WERI-Rb-1 (cell line): ENCODE results near the gene SOX10.

ENCODE experiments used
- DNase-seq: peaks from one replicate; pipeline ENCODE4 v3.0.0-alpha.2; 2020
- H3K27ac ChIP-seq: fragments of 250-450 bp; sonication (Bioruptor Pico); 2 replicates; pipeline ENCODE4 v1.5.1; 2020; ENCODE audit warnings: mild to moderate bottlenecking, moderate library complexity
- H3K27me3 ChIP-seq: fragments of 250-450 bp; sonication (Bioruptor Pico); 2 replicates; pipeline ENCODE4 v1.5.1; 2021; ENCODE audit warnings: mild to moderate bottlenecking, low read depth, moderate library complexity; ENCODE audit not compliant: insufficient read depth, severe bottlenecking
- H3K36me3 ChIP-seq: fragments of 250-450 bp; sonication (Bioruptor Pico); 2 replicates; pipeline ENCODE4 v1.5.1; 2020; ENCODE audit warnings: mild to moderate bottlenecking, moderate library complexity
- H3K4me3 ChIP-seq: 2 replicates; pipeline ENCODE4 v1.5.1; 2011; ENCODE audit warnings: low read depth, mild to moderate bottlenecking, control low read depth, low read length
- H3K9me3 ChIP-seq: fragments of 250-450 bp; sonication (Bioruptor Pico); 2 replicates; pipeline ENCODE4 v1.5.1; 2021; ENCODE audit warnings: mild to moderate bottlenecking, moderate library complexity; ENCODE audit not compliant: severe bottlenecking
- CTCF ChIP-seq: IDR thresholded peaks from 2 replicates; pipeline ENCODE4 v1.5.1; 2011; ENCODE audit warnings: low read depth, mild to moderate bottlenecking, control low read depth, inconsistent platforms, low read length

SOX10 gene

GRCh38 chr22:37983860-37984791 is at the start of gene SOX10:
SOX10 (minus strand) TSS chr22:37984555; CDS start chr22:37983784, 771 bp downstream.
- Histone ChIP-seq H3K36me3 (no peaks in the 10 kb centered on the region), H3K4me3 (no peak within 1 kb of the TSS), H3K27ac (no peak within 1 kb of the TSS), H3K27me3 (no peaks in the 10 kb centered on the region), H3K9me3 (no peaks in the 10 kb centered on the region)
- DNase-seq: peak; percentile 73
- TF ChIP-seq CTCF: no peak

- no peaks in the 10 kb centered on the region for H3K27me3 ChIP-seq
- peak overlapping the region; percentile 64 for H3K27ac ChIP-seq
- DNase-seq: no peak
- H3K4me3 ChIP-seq: no peak overlapping the region
- H3K36me3 ChIP-seq: no peaks in the 10 kb centered on the region
- no peaks in the 10 kb centered on the region for H3K9me3 ChIP-seq
- TF ChIP-seq CTCF: no peak
These were observed 49.3 kb upstream of the SOX10 start for GRCh38 chr22:38033522-38034277.

DNA sequence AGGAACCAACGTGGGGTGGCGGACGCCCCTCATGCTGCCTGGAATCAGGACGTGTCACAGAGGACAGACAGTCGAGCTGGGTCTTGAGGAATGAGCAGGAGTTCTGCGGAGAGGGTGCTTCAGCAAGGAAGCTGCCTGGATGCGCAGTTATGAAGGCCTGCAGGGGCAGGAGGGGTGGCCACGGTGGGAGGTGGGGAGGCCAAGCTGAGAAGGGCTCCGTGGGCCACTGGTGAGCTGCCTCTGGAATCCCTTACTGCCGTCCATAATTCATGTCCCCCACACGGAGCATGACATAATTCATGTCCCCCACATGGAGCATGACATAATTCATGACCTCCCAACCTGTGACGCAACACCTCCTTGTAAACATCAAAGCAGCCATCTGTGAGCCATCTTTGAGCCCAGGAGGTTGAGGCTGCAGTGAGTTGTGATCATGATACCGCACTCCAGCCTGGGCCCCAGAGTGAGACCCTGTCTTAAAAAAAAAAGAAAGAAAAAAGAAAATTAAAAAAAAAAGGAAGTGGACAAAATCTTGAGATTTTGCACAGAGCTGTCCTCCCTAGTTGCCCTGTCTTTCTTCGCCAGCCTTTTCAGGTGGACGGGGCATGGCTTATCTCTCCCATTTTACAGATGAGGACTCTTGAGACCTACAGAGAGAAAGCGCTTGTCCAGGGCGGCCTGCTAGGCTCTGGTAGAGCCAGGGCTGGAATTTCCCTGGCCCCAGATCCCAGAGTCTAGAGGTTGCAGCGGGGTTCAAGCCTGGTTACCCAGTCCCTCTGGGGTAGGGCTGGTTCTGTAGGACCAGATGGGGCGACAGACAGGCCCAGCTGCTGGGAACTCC is 48.5 kb upstream of the SOX10 start:
- Histone ChIP-seq H3K4me3 (no peak overlapping the region), H3K27me3 (no peaks in the 10 kb centered on the region), H3K27ac (0 out of 2 replicates have a peak overlapping the region, but pooled peaks have one; percentile 64), H3K9me3 (no peaks in the 10 kb centered on the region), H3K36me3 (no peaks in the 10 kb centered on the region)
- DNase-seq: no peak
- no peak for TF ChIP-seq CTCF

- no peak overlapping the region for H3K27ac ChIP-seq
- no peaks in the 10 kb centered on the region for H3K27me3 ChIP-seq
- H3K9me3 ChIP-seq: no peaks in the 10 kb centered on the region
- no peak for TF ChIP-seq CTCF
- no peaks in the 10 kb centered on the region for H3K36me3 ChIP-seq
- DNase-seq: no peak
- no peak overlapping the region for H3K4me3 ChIP-seq
These were observed 47.1 kb upstream of the SOX10 start for GRCh38 chr22:38031491-38031890.

GRCh38 chr22:38030311-38031133 is 46.2 kb upstream of the SOX10 start:
- Histone ChIP-seq H3K27me3 (no peaks in the 10 kb centered on the region), H3K27ac (no peak overlapping the region), H3K36me3 (no peaks in the 10 kb centered on the region), H3K9me3 (no peaks in the 10 kb centered on the region), H3K4me3 (no peak overlapping the region)
- peak; percentile 58 for DNase-seq
- no peak; the same call in 1 of the 2 replicates for TF ChIP-seq CTCF
